Transverse colon (tissue), 4 donors: ENCODE results near the gene CHCHD6.

Experiments
- CTCF ChIP-seq, 5 experiments: fragments of 200-600 bp in 3 of 5; fragments of 450-650 bp in 2 of 5; sonication (generic) in 3 of 5; IDR thresholded peaks; 1 replicate in 2 of 5; 2 replicates in 3 of 5; pipeline ENCODE4 v1.5.1; 2016 to 2017; ENCODE audit warnings: antibody characterized with exemption in 5 of 5, inconsistent platforms in 3 of 5, mild to moderate bottlenecking in 2 of 5, moderate library complexity in 1 of 5
- EP300 ChIP-seq: sonication (generic); formaldehyde crosslinking; IDR thresholded peaks from one replicate; pipeline ENCODE4 v1.6.1; 2017; ENCODE audit warnings: antibody characterized with exemption, low read depth
- POLR2A ChIP-seq: fragments of 450-650 bp; IDR thresholded peaks from one replicate; pipeline ENCODE4 v1.6.1; 2016; ENCODE audit warnings: antibody characterized with exemption, mild to moderate bottlenecking, moderate library complexity
- POLR2AphosphoS5 ChIP-seq, 3 donors: sonication (generic); formaldehyde crosslinking; IDR thresholded peaks; one replicate each; pipeline ENCODE4 v1.6.1; 2016; ENCODE audit warnings: antibody characterized with exemption in 3 of 3

DNA sequence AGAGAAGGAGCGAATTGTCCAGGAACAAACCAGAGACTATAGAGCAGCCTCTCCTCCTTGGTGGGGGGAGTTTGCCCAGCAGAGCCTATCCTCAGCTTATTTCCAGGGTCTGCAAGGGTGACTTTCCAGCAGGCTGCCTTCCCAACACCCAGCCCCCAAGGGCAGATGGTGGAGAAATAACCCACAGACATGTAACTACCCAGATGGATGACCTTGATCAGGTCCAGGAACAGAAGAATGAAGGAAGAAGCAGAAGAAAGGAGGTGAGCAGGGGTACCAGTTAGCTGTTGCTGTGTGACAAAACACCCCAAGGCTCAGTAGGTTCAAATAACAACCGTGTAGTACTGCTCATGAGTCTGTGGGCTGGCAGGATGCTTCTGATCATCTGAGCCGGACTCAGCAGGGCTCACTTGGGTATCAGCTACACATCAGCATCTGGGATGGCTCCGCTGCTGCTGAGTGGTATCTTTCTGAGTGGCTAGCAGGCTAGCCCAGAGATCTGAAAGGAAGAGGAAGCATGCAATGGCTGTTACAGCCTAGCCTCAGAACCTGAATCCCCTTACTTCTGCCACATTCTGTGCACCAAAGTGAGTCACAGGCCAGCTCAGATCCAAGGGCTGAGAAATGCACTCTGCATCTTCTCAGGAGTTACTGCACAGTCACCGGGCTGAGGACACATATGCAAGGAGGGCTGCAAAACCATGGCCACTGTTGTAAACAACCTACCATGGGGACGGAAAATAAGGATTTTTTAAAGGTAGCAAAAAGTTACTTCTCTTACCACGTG, 26.9 kb upstream of the CHCHD6 start:
- TF ChIP-seq CTCF (IDR thresholded peaks at IDR 0.05) (no peak), POLR2A (no peak), POLR2AphosphoS5 (IDR thresholded peaks at IDR 0.05) (no peak), EP300 (no peak)
